Measurements from ENCODE around the gene SKI.
A peak's percentile ranks its signal among the peaks of the same experiment; 100 is the strongest.

SKI gene

DNA sequence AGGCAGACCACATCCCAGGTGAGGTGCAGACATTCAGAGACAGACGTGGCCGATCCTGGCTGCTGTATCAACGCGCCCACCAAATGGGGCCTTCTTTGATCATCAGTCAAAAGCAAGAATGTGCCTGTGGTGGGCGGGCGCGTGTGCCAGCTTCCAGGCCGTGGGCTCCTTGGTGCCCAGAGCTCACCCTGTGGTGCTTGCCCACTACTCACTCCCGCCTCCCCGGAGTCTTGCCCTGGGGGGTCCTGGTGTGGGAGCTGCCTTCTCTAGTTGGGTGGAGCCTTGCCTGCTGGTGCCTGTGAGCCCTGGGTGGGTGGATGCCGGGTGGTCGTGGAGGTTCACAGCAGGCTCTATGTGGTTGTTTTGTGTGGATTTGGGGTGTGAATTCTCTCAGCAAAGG lies 70.6 kb downstream of the SKI start:
- DNase-seq: no peak

DNA sequence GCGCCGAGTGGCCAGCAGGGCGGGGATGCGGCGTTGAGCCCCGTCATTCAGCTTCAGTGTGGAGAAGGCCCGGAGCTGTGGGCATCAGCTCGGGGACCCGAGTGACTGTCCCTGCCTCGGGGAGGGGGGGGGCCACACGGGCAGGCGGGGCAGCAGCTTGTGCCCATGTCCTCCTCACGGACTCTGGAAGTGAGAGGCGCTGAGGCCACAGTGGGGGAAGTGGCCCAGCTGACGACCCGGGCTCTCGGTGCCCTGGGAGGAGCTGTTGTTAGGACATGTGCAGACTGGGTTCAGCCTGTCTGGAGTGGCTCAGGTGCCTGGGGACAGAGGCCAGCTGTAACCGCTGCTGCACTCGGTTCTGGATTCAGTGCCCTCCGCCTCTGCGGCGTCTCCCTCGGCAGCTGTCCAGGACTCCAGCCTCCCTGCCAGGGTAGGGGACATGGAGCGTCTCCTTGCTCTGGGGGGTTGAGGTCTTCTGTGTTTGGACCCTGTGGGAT lies 71.1 kb downstream of the SKI start:
- no peak for DNase-seq

DNA sequence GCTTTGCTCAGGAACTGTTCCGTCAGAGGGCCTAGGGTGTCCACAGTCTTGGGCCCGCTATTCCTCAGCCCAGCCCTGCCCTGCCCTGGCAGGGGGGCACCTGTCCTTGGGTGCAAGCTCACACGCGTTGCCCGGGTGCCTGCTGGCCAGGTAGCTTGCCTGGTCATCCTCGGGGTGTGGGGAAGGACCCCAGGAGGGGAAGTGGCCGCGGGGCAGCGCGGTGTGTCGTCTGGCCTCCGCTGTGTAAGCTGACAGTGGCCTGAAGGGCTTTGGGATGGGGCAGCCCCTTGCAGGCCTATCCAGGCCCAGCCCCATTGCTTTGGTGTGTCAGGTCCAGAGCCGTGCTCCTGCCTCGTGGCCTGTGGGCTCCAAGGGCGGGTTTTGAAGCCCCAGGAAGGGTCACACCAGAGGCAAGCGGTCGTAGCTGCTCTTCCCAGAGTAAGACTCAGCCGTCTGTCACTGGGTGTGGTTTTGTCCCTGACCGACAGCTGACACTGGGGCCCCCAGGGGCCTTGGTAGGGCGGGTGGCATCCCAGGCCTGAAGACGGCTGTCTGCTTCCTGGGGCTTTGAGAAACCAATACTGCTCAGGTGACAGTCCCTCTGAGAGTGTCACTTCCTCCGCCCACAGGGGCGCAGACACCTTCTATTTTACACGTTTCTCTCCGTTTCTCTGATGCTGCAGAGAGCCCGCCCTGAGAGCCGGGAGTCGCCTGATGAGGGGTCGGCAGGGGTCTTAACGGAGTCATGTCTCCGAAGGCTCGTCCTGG lies 72.1 kb downstream of the SKI start:
- peak; percentile 83 for DNase-seq

DNA sequence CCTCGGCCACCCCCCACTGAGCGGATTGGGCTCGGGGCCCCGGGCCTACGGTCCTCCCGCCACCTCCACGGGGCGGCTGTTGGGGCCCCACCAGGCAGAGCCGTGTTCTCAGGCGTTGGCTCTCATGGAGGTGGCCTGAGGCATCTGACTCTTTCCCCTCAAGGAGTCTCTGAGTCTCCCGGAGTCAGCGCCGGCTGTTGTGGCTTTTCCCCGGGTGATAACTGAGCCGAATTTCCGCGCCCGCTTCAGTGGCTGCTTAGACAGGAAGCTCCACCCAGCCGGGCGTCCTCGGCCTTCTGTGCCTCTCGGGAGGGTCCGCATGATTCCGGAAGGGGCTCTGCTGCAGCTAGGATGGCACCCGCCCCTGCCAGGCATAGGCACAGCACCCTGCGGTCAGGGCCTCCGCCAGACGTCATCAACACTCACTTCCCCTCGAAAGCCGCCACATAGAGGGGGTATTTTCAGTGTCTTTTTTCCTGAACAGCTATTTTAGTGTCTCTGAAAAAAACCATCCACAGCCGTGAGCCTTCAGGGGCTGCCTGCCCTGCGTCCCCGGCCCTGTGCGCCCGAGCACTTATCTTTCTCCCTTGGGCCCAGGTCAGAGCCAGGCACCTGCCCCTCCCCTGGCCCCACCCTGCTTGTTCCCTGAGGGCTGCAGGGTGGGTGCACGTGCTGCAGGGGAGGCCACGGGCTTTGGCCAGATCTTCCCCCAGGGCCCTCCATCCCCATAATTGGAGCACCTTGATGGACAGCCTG lies 72.9 kb downstream of the SKI start:
- peak; percentile 87 for DNase-seq

DNA sequence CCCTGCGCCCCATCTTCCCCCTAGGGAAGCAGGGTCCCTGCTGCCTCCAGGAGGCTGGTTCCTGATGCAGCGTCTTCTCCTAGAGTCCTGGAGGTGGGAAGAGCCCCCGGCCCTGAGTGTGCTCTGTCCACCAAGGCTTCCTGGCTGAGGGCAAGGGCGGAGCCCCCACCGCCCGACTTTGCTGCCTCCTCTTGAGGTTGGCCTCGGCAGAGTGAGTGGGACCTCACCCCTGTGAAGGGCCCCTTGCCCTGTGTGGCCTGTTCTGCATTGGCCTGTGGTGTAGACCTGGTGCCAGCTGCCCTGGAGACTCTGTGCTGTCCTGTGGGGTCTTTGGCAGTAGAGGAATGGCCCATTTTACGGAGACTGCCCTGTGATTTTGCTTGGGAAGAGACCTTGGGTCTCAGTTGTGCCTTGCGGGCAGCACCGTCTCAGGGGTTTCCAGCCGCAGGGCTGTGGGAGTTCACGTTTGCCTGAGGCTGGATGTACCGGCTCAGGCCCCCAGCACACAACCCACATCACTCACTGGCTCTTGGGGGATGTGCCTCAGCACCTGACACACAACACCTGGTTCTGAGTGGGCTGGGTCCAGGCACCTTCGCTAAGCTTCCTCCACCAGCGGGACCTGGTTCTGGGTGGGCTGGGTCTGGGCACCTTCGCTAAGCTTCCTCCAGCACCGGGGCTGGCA lies 73.6 kb downstream of the SKI start:
- DNase-seq: no peak

DNA sequence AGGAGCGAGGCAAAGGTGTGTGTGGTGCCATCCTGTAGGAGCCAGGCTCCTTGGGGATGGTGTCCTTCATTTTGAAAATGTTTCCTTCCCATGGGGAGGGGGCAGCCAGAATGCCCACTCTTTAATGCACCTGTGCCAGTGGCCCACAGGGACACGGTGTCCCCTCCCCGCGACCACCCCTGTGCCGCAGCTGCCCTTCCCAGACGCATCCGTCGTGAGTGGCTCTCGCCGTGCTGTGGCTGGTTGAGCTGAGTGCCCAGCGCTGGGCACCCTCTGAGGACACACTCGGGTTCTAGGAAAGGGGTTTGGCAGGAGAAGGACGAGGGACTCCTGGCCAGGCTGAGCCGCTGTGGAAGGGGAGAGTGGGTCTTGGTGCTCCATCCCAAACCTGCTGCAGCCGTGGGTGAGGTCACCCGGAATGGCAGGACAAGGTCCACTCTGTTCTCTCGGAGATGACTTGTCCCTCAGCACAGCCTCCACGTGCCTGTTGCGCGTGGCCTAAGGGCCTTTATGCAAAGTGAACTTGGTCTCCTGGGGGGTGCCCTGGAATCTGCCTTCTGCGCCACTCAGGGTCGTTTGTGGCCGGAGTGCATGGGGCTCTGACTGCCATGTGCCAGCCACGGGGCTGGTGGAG lies 74.3 kb downstream of the SKI start:
- DNase-seq: no peak

DNA sequence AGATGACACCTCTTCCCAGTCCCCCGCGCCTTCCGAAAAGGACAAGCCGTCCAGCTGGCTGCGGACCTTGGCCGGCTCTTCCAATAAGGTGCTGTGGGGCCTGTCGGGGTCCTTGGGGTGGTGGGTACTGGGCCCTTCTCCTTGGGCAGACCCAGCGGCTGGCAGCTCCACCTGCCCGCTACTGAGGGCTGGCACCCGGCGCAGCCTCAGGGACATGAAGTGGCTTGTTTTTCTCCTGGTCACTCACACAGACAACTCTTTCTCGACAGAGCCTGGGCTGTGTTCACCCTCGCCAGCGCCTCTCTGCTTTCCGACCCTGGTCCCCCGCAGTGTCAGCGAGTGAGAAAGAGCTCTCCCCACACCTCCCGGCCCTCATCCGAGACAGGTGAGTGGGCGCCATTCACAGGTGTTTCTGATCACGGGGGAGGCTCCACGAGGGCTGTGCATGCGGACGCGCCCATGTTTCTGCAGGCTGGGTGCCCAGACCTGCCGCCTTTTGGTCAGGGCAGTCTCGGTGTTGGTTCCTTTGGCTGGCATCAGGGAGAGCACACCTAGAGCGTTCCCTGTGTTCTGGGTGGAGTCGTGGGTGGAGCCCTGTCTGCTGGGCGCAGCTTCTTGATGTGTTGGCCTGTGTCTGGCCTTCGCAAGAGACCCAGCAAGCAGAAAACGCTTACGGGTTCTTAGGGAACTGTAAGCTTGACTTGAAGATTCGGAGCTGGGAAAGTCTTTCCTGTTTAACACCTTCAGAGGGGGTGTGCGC lies 75.1 kb downstream of the SKI start:
- no peak for DNase-seq

DNA sequence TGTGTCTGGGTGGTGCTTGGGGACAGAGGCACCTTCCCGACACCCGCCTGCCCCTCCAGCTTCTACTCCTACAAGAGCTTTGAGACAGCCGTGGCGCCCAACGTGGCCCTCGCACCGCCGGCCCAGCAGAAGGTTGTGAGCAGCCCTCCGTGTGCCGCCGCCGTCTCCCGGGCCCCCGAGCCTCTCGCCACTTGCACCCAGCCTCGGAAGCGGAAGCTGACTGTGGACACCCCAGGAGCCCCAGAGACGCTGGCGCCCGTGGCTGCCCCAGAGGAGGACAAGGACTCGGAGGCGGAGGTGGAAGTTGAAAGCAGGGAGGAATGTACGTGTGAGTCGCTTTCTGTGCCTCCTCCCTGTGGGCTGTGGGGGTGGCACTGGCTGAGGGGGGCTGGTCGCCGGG lies 75.7 kb downstream of the SKI start:
- DNase-seq: no peak

DNA sequence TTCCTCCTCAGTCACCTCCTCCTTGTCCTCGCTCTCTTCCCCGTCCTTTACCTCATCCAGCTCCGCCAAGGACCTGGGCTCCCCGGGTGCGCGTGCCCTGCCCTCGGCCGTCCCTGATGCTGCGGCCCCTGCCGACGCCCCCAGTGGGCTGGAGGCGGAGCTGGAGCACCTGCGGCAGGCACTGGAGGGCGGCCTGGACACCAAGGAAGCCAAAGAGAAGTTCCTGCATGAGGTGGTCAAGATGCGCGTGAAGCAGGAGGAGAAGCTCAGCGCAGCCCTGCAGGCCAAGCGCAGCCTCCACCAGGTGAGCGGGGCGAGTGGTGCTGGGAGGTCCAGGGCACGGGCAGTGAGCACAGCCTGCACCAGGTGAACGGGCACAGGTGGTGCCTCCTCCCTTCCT lies 76.2 kb downstream of the SKI start:
- DNase-seq: no peak

DNA sequence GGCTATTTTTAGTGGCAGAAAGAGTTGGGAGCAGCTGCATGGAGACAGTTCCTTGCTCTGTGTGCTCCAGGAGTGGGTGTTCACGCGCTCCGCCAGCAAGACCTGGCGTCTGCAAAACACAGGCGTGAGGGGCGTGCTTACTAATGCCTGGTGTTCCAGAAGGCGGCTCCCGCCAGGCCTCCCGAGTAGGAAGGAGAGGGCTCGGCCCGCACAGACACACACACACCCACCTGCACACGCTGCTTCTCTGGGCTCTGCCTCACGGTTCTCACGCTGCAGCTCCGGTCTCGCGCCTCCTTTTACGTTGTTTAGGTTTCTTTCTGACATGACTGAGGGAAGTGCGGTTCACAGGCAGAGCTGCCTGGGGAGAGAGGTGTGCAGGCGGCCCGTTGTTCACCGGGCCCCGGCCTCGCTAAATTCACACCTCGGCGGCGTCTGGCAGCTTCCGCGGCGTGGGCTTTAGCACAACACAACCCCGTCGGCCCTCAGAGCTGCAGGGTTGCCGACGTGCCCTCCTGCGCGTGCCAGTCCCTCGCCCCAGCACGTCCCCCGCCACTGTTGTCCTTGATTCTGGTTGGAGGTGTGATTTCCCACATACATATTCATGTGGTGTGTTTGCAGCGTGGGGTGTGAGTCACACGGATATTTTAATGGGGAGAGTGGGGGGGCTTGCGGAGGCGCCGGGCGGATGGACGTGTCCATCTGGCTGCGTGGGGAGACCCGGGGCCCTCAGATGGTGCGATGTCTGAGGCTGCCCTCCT lies 77.0 kb downstream of the SKI start:
- DNase-seq: no peak

DNA sequence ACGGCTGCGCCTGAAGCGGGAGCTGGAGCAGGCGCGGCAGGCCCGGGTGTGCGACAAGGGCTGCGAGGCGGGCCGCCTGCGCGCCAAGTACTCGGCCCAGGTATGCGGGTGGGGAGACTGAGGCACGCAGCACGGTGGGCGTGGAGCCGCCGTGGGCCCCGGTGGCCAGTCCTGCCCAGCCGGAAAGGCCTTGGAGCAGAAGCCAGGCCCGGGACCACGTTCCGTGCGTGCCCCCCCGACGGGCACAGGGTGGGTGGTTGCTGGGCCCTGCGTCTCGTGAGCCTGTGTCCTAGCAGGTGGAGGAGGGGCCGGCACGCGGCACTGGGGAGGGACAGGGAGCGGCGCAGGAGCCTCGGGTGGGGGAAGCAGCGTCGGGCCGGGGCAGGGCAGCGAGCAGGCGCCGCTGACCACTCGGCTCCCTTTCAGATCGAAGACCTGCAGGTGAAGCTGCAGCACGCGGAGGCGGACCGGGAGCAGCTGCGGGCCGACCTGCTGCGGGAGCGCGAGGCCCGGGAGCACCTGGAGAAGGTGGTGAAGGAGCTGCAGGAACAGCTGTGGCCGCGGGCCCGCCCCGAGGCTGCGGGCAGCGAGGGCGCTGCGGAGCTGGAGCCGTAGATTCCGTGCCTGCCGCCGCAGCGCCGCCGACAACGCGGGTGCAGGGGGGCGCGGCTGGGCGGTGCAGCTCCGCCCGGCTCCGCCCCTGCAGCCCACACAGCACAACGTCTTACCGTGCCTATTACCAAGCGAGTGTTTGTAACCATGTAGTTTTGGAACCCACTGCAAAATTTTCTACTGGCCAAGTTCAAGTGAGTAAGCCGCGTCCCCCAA lies 78.2 kb downstream of the SKI start:
- no peak for DNase-seq

DNA sequence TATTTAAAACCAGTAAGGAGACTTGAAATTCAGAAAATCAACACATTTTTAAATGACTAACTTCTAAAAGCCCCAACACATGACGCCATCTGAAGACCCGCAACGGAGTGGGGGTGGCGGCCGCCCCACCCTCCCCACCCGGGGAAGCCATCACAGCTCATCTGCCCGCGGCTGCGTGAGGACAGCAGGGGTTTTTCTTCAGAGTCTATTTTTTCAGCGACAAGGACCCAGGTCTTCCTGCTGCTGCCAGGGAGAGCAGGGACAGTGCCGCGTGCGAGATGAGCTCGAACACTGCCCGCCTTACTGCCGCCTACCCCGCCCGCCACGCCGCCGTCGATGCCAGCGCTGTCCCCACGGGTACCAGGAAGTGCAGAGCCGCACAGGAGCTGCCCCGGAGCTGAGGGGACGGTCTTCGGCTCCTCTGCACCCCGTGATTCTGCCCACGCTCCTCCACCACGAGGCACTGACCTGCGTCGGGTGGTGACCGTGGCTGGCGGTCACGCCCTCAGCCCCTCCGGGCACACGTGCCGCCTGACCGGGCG lies 79.0 kb downstream of the SKI start:
- DNase-seq: no peak

DNA sequence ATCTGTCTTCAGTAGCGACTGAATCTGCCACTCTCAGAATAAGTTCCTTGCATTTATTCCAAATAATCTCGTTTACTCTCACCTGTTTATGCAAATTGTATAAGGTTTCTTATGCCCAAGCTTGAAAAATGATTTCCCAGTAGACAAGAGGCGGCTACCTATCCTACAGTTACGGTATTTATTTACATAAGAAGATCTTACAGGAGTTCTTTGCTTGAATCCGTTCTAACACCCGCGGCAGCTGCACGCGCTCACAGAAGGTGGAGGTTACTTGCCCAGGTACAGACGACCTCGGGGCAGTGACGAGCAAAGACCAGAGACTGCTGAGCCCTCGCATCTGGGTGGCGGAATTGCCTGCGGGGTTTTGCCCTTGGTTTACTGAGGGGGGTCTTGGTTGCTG lies 79.9 kb downstream of the SKI start:
- no peak for DNase-seq

DNA sequence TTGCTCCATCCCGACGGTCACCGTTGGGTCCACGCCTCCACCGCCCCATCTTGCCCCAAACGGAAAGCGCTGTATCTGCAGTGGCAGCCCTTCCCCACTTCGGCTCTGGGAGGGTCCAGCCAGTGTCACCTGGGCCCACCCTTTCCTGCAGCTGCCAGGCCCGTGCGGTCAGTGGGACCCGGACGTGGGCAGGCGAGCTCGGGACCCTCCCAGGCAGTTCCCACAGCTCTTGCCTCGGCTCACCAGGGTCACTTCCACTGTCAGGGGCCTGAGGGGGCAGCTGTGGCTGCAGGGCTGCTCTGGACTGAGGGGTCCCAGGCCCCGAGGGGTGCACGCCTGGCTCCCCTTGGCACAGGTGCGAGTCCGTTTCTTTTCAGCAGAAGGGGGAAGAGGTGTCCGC lies 80.7 kb downstream of the SKI start:
- DNase-seq: no peak

DNA sequence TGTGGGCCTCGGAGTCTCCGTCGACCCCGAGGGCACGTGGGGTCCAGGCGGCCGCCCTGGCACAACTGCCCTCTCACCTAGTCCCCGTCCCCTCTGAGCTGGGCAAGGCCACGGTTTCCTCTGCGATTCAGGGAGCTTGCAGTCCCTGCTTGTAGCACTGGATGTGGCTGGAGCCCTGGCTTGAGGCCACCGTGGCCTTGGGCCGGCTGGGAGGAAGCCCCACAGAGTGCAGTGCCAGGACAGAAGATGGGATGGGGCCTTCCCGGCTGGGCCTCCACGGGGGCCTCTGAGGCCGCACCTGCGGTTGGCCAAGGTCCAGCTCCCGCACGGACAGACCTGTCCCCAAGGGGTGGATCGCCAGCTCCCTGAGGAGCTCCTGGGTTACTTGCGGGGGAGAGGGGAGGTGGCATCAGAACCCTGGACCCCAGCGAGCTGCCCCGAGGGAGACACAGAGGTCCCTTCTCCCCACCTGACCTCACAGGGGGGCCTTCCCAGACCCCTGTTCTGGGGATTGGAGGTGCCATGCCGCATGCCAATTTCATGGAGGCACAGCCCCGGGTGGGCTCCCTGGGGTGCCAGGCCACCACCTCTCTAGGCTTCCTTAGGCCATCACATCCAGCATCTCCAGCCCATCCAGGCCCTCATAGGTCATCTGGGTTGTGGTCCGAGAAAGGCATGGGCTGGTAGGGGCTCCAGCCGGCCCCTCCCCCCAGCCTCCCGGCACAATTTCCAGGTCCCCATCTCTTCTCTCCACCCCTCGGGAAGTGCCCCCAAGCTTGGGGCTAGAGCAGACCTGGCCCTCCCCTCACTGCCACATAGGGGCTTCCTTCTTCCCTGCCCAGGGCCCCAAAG lies 82.4 kb downstream of the SKI start:
- DNase-seq: no peak

DNA sequence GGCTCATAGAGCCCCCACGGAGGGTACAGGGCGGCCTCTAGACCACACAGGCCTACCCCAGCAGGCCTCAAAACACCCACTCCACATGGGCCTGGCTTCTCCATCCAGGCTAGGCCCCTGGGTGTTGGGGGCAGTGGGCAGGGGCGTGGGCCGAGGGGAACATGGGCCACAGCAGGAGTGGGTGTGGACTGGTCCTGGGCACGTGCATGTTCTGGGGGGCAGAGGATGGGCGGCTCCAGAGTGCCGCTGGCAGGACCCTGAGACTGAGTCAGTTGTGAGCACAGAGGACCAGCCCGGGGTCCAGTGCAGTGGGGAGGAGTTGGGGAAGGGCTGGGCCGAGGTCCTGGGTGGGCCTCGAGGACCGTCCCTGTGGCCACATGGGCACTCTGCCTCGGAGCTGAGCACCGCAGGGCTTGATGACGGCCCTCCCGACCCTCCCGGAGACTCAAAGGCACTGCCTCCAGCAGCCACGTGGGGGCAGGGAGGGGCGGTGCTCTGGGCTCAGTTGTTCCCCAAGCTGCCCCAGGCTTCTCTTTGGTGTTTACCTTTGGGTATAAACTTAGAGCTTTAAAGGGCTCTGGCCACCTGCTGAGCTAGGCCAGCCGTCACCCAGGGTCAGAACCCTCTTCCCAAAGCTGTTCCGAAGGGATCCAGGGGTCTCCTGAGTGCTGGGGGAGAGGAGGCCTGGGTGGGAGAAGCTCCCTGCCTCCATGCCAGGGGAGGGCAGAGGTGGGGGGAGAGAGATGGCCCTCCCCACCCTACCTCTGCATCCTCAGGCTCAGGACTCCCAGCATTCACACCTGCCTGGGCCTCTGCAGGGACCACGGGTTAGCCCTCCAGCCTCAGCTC lies 83.3 kb downstream of the SKI start:
- no peak for DNase-seq

DNA sequence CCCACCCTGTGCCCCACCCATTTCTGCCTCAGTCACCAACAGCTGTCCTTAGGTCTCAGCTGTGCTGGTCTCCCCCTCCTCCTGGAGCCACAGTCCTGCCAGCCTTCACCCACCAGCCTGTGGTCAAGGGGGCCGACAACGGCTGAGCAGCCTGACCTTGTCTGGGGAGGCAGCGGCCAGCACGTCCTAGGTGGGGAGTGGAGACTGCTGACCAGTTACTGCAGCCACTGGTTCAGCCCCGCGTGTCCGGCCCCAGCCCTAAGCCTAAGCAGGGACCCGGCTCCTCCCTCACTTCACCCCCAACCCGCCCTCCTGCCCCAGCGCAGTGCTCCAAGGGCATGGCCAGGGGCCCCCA lies 84.0 kb downstream of the SKI start:
- DNase-seq: no peak

DNA sequence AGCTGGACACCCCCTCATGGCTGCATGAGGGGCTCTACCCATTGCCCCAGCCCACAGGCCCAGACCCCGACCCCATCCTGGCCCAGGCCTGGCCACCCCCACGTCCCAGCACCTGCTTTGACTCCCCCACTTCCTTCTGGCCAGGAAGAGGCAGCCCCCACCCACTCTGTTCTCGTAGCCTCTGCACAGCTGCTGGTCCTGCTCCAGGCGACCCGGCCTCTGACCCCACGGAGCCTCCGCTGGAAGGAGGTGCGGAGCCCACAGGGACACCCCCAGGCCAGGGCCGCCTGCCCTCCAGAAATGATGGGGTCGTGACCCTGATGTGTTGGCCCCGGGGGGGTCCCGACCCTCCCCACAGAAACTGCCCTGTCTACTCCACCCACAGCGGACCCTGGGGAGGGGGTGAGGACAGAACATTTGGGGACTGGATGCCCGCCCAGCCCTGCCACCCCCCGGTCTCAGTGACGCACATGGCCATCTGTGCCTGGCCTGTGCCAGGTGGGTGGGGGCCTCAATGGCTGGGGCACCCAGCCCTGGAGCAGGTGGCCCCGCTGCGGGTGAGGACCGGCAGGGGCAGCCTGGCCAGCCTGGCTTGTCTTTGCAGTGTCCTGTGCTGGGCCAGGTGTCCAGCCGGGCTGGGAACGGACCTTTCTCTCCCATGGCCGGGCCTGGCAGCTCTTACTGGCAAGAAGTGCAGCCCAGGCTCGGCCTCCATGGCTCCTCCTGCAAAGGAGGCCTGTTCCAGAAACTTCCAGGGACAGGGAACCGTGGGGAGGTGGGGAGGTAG lies 84.6 kb downstream of the SKI start:
- DNase-seq: no peak

All from NK-92 treated with Interleukin-12 subunit alpha and Interleukin-12 subunit beta, amount 100 ng/mL, for 24 hours (cell line).